SK-N-MC (cell line): ENCODE measurements around the gene WDR33.

ENCODE experiments used
- DNase-seq: peaks from one replicate; pipeline ENCODE4 v3.0.0-alpha.2; 2011; ENCODE audit warnings: low read depth, low spot score
- H3K27ac ChIP-seq: fragments of 200-600 bp; sonication (generic); 2 replicates; pipeline ENCODE4 v1.5.1; 2016; ENCODE audit warnings: mixed run types
- H3K36me3 ChIP-seq: fragments of 200-600 bp; sonication (generic); 2 replicates; pipeline ENCODE4 v1.6.1; 2017; ENCODE audit warnings: antibody characterized with exemption, low read length, mixed read lengths; ENCODE audit not compliant: insufficient read depth
- H3K4me3 ChIP-seq: fragments of 200-600 bp; sonication (generic); 2 replicates; pipeline ENCODE4 v1.5.1; 2016
- H3K9ac ChIP-seq: fragments of 200-600 bp; sonication (generic); 2 replicates; pipeline ENCODE4 v1.8.0; 2017; ENCODE audit warnings: mixed run types, mixed read lengths; ENCODE audit not compliant: insufficient read length
- H3K9me3 ChIP-seq: fragments of 200-600 bp; sonication (generic); 2 replicates; pipeline ENCODE4 v1.6.1; 2017; ENCODE audit warnings: low read depth, mild to moderate bottlenecking, antibody characterized with exemption, low read length, moderate library complexity, mixed read lengths
- EZH2 ChIP-seq: fragments of 200-600 bp; sonication (generic); IDR thresholded peaks from one replicate; pipeline ENCODE4 v1.6.1; 2017; ENCODE audit warnings: antibody characterized with exemption
- FOXP2 ChIP-seq: optimal IDR thresholded peaks from 2 replicates; pipeline ENCODE3; 2011; ENCODE audit warnings: mild to moderate bottlenecking, moderate library complexity; ENCODE audit not compliant: insufficient read depth; ENCODE audit errors: extremely low read length, control extremely low read depth
- POLR2AphosphoS5 ChIP-seq: IDR thresholded peaks from 2 replicates; pipeline ENCODE4 v1.6.1; 2012; ENCODE audit warnings: mild to moderate bottlenecking, low read depth, low read length, borderline replicate concordance

The WDR33 gene

DNA sequence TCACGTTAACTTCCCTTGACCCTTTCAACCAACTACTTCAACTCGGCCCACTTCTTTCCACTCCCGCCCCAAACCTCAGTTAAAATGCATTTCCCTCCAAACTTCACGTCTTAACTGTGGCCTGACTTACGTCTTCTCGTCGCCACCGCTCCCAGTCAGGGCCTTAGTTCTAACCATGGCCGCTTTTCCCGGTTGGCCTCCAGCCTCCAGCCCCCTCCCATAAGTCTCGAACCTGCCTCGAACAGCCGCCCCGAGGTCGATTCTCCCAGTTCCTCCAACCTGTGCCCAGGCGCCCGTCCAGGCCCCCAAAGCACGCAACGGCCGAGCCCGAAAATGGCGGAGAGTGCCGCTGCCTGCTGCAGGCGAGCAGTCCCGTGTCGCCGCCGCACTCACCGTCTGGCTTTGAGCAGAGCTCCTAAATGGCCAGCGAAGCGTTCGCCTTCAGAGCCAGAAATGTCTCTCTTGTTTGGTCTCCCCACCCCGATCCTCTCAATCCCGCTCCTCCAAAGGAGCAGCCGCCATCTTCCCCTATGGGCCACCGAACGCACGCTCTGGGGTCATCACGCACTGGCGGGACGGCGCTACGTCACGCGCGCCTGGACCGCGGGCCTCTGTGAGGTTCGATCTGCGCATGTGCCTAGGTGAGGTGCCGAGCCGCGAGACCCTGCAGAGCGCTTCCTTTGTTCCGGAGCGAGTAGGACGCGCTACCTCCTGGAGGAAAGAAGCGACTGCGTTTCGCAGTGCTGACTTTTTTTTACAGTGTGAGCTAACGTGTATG, at the start of gene WDR33:
Gene WDR33 (minus strand): TSS at position 553 of the 778 bp plus-strand sequence. CDS start 40,190 bp downstream, outside the sequence.
- peak; percentile 96 for TF ChIP-seq POLR2AphosphoS5
- TF ChIP-seq FOXP2, result no peak

GRCh38 chr2:127860130-127860529, 49.2 kb upstream of the WDR33 start:
- TF ChIP-seq FOXP2 (no peak), POLR2AphosphoS5 (no peak), EZH2 (no peak)
- 0 out of 2 replicates have a peak overlapping the region, but pooled peaks have one; percentile 6 for H3K4me3 ChIP-seq
- H3K27ac ChIP-seq, result peak overlapping the region; percentile 63
- H3K36me3 ChIP-seq, result peaks cover 28% of the 10 kb centered on the region
- peak; percentile 22 for DNase-seq
- no peak overlapping the region for H3K9ac ChIP-seq
- no peaks in the 10 kb centered on the region for H3K9me3 ChIP-seq

More for the DNA sequence above, at the start of gene WDR33:
- H3K9ac ChIP-seq, result peak within 1 kb of the TSS; percentile 99
- no peak for DNase-seq
- peak within 1 kb of the TSS; percentile 96 for H3K27ac ChIP-seq
- H3K4me3 ChIP-seq, result peak within 1 kb of the TSS; percentile 100
- no peaks in the 10 kb centered on the region for H3K9me3 ChIP-seq
- H3K36me3 ChIP-seq, result peaks cover 7% of the 10 kb centered on the region; the same call in 1 of the 2 replicates

DNA sequence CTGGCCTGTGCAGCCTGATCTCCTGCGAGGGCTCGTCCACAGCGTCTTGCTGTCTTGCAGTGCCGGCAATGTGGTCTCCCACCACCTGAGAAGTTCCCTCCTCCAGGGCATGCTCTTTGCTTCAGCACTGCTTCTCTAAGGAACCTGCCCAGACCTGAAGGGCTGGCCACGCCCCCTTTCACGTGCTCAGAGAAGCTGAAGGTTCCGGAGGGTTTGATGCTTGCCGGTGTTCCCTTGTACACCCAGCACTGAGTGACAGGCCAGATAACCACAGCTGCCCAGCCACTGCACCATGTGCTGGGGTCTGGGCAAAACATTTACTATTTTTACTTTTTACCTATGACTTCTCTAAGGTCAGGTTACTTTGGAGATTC, 48.7 kb upstream of the WDR33 start:
- Histone ChIP-seq H3K9me3 (no peaks in the 10 kb centered on the region), H3K27ac (peak overlapping the region; percentile 63), H3K36me3 (peaks cover 26% of the 10 kb centered on the region), H3K4me3 (no peak overlapping the region), H3K9ac (no peak overlapping the region)
- DNase-seq, result no peak
- TF ChIP-seq POLR2AphosphoS5 (no peak), EZH2 (no peak), FOXP2 (no peak)

DNA sequence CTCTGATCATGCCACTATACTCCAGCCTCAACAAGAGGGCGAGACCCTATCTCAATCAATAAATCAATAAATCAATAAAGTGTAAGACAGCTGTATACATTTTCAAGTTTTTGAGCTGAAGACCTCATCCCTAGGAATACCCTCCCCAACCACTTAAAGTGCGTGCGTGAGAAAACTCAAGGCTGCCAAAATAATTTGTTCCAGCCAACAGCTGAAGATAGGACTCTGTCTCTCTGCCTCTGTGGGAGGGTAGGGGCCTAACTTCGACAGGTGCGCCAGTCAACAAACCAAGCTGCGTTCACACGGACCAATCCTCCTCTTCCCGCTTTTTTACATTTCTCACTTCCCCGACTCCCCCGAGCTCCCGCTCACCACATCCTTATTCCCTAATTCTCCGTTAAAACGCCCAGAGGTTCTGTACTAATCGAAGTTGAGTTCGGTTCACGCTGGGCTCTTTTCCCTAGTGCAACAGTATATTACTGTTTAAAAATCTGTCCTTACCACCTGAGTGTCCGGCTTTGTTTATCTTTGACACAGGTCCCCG, 46.4 kb upstream of the WDR33 start:
- Histone ChIP-seq H3K36me3 (peaks cover 29% of the 10 kb centered on the region), H3K4me3 (peak overlapping the region; percentile 100), H3K9me3 (no peaks in the 10 kb centered on the region), H3K9ac (peak overlapping the region; percentile 96), H3K27ac (peak overlapping the region; percentile 69)
- DNase-seq, result no peak
- TF ChIP-seq POLR2AphosphoS5 (no peak), FOXP2 (no peak), EZH2 (no peak)

GRCh38 chr2:127853671-127854070, 42.7 kb upstream of the WDR33 start:
- no peak overlapping the region for H3K9ac ChIP-seq
- H3K36me3 ChIP-seq, result peaks cover 64% of the 10 kb centered on the region
- no peak overlapping the region for H3K27ac ChIP-seq
- no peaks in the 10 kb centered on the region for H3K9me3 ChIP-seq
- no peak for DNase-seq
- TF ChIP-seq FOXP2, result no peak
- TF ChIP-seq POLR2AphosphoS5, result no peak
- TF ChIP-seq EZH2, result no peak
- no peak overlapping the region for H3K4me3 ChIP-seq

DNA sequence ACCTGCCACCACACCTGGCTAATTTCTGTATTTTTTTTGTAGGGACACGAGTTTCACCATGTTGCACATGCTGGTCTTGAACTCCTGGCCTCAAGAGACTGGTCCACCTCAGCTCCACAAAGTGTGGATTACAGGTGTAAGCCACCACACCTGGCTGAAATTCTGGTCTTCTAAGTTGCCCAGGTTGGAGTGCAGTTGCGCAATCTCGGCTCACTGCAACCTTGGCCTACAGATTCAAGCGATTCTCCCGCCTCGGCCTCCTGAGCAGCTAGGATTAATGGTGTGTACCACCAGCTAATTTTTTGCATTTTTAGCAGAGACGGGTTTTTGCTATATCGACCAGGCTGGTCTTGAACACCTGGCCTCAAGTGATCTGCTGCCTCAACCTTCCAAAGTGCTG, 41.4 kb upstream of the WDR33 start:
- Histone ChIP-seq H3K36me3 (peaks cover 77% of the 10 kb centered on the region), H3K27ac (no peak overlapping the region), H3K4me3 (no peak overlapping the region), H3K9me3 (no peaks in the 10 kb centered on the region), H3K9ac (no peak overlapping the region)
- DNase-seq, result no peak
- TF ChIP-seq EZH2 (no peak), FOXP2 (no peak), POLR2AphosphoS5 (no peak)

DNA sequence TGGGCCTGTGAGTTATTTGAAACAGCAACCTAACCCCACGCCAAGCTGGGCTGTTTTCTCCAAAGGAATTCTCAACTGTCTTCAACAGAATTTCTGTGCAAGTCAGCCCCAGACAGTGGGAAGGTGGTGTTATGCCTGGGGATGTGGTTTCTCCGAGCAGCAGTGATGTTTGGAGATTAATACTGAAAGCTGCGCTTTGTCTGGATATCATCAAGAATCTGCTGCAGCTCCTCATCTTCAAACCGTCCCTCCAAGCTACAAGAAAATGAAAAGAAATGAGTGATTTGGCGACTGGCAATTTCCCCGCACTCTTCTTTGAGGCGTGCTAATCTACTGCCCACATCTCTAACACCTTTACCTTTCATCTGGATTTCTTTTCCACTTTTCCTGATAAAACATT, 37.0 kb upstream of the WDR33 start:
- TF ChIP-seq EZH2 (no peak), POLR2AphosphoS5 (no peak), FOXP2 (no peak)

GRCh38 chr2:127844973-127845372, 34.0 kb upstream of the WDR33 start:
- Histone ChIP-seq H3K4me3 (no peak overlapping the region), H3K36me3 (peaks cover 50% of the 10 kb centered on the region), H3K9me3 (no peaks in the 10 kb centered on the region), H3K27ac (no peak overlapping the region), H3K9ac (no peak overlapping the region)
- DNase-seq, result no peak
- TF ChIP-seq EZH2 (no peak), FOXP2 (no peak), POLR2AphosphoS5 (no peak; the same call in 1 of the 2 replicates)

More for the DNA sequence above, 37.0 kb upstream of the WDR33 start:
- Histone ChIP-seq H3K27ac (no peak overlapping the region), H3K9ac (no peak overlapping the region), H3K9me3 (no peaks in the 10 kb centered on the region), H3K4me3 (no peak overlapping the region), H3K36me3 (peaks cover 79% of the 10 kb centered on the region)
- no peak for DNase-seq
